K562 (cell line): ENCODE results near the gene VRK3. TPM values are rescaled to one million over a fixed set of nuclear protein-coding genes. Genes with fewer than 3 reads are reported as not detected.

Experiments
- ARID3B ChIP-seq: fragments of 250-450 bp; sonication (Bioruptor Pico); IDR thresholded peaks from 2 replicates; pipeline ENCODE4 v1.4.0; 2020; ENCODE audit warnings: borderline replicate concordance
- CBX3 ChIP-seq, 2 experiments: IDR thresholded peaks; 1 replicate in 1 of 2; 2 replicates in 1 of 2; pipeline ENCODE4 v1.6.1; 2012; ENCODE audit warnings: inconsistent platforms in 2 of 2, low read length in 2 of 2, borderline replicate concordance in 1 of 2, control low read depth in 1 of 2
- CHD2 ChIP-seq: IDR thresholded peaks from 2 replicates; pipeline ENCODE4 v1.6.1; 2011; ENCODE audit warnings: low read depth, low read length
- HINFP ChIP-seq: fragments of 450-650 bp; conservative IDR thresholded peaks from 2 replicates; pipeline ENCODE4 v1.6.1; 2016; ENCODE audit warnings: missing genetic modification characterization, low read depth, mild to moderate bottlenecking, control low read depth, missing compliant biosample characterization
- KLF13 ChIP-seq: fragments of 450-650 bp; IDR thresholded peaks from 2 replicates; pipeline ENCODE4 v1.6.1; 2016; ENCODE audit warnings: missing genetic modification characterization, low read depth, mild to moderate bottlenecking, missing compliant biosample characterization, moderate library complexity, borderline replicate concordance
- NFRKB ChIP-seq: fragments of 450-650 bp; IDR thresholded peaks from 2 replicates; pipeline ENCODE4 v1.6.1; 2016; ENCODE audit warnings: low read depth
- PHB ChIP-seq: fragments of 250-450 bp; sonication (Bioruptor Pico); IDR thresholded peaks from 2 replicates; pipeline ENCODE4 v1.5.0; 2021
- PTBP1 ChIP-seq: fragments of 200-400 bp; formaldehyde crosslinking; IDR thresholded peaks from 2 replicates; pipeline ENCODE4 v1.6.1; 2017; ENCODE audit warnings: low read depth, low read length
- RBM15 ChIP-seq: fragments of 200-400 bp; formaldehyde crosslinking; IDR thresholded peaks from 2 replicates; pipeline ENCODE4 v1.6.1; 2018; ENCODE audit warnings: mild to moderate bottlenecking, low read length, moderate library complexity; ENCODE audit not compliant: insufficient read depth
- RBM17 ChIP-seq: fragments of 200-400 bp; formaldehyde crosslinking; IDR thresholded peaks from 2 replicates; pipeline ENCODE4 v1.6.1; 2017; ENCODE audit warnings: low read depth, mild to moderate bottlenecking, low read length, borderline replicate concordance
- RUNX1 ChIP-seq: sonication (generic); IDR thresholded peaks from 2 replicates; pipeline ENCODE4 v1.6.1; 2016; ENCODE audit warnings: antibody characterized with exemption, low read depth
- SOX6 ChIP-seq: fragments of 450-650 bp; IDR thresholded peaks from 2 replicates; pipeline ENCODE4 v1.6.1; 2014; ENCODE audit warnings: mild to moderate bottlenecking
- SP2 ChIP-seq: IDR thresholded peaks from 2 replicates; pipeline ENCODE4 v1.6.1; 2011; ENCODE audit warnings: mild to moderate bottlenecking, low read depth, low read length, moderate library complexity; ENCODE audit not compliant: poor library complexity, severe bottlenecking; ENCODE audit errors: extremely low read depth
- TAF1 ChIP-seq: IDR thresholded peaks from 2 replicates; pipeline ENCODE4 v1.6.1; 2011; ENCODE audit warnings: mild to moderate bottlenecking, low read length, moderate library complexity; ENCODE audit not compliant: insufficient read depth, control insufficient read depth, severe bottlenecking; ENCODE audit errors: extremely low read depth
- TCF7 ChIP-seq: sonication (generic); IDR thresholded peaks from 2 replicates; pipeline ENCODE4 v1.6.1; 2016; ENCODE audit warnings: antibody characterized with exemption, borderline replicate concordance
- ZBTB17 ChIP-seq: fragments of 450-650 bp; formaldehyde crosslinking; IDR thresholded peaks from 2 replicates; pipeline ENCODE4 v1.4.0; 2020; ENCODE audit warnings: mild to moderate bottlenecking
- ZNF174 ChIP-seq: fragments of 250-450 bp; sonication (Bioruptor Pico); IDR thresholded peaks from 2 replicates; pipeline ENCODE4 v1.4.0; 2020; ENCODE audit warnings: mild to moderate bottlenecking
- ZNF408 ChIP-seq: fragments of 250-450 bp; sonication (Bioruptor Pico); IDR thresholded peaks from 2 replicates; pipeline ENCODE4 v1.4.0; 2020; ENCODE audit warnings: low read depth, mild to moderate bottlenecking, moderate library complexity
- ZNF668 ChIP-seq: fragments of 250-450 bp; sonication (Bioruptor Pico); IDR thresholded peaks from 2 replicates; pipeline ENCODE4 v1.8.0; 2022; ENCODE audit warnings: mild to moderate bottlenecking, inconsistent platforms
- ZNF75A ChIP-seq: fragments of 450-650 bp; formaldehyde crosslinking; IDR thresholded peaks from 2 replicates; pipeline ENCODE4 v1.4.0; 2020; ENCODE audit warnings: mild to moderate bottlenecking
- polyA plus RNA-seq, 8 experiments: library from polyadenylated mRNA; depleted of rRNA in 4 of 8; stranded (reverse) in 5 of 8; unstranded in 3 of 8; fragments of >200 nt; fragmentation: Nextera tagmentation in 2 of 8; fragmentation: Illumina TruSeq in 1 of 8; extraction: Ambion mirVana in 2 of 8; extraction: Trizol in 1 of 8; gene quantifications; 2 replicates each; pipeline versions ENCODE4 v1.2.1 to v1.2.3, GENCODE V29; 2011 to 2014; ENCODE audit warnings: inconsistent platforms in 1 of 8, missing spikeins in 1 of 8
- total RNA-seq, 7 experiments: library from RNA; depleted of rRNA in 6 of 7; stranded (reverse); fragments of >200 nt in 6 of 7; fragmentation: Illumina TruSeq in 2 of 7; extraction: Trizol in 2 of 7; gene quantifications; 2 replicates each; pipeline versions ENCODE4 v1.2.1 to v1.2.3, GENCODE V29; 2011 to 2021; ENCODE audit warnings: low replicate concordance in 1 of 7
- TF ChIP-seq, protein P1 (sequence below): sonication (generic); IDR thresholded peaks from 2 replicates; pipeline ENCODE4 v1.6.1; 2016
- TF ChIP-seq, protein P2 (sequence below): fragments of 450-650 bp; formaldehyde crosslinking; IDR thresholded peaks from 2 replicates; pipeline ENCODE4 v1.4.0; 2020; ENCODE audit warnings: mild to moderate bottlenecking, moderate library complexity
- TF ChIP-seq, protein P3 (sequence below): fragments of 450-650 bp; IDR thresholded peaks from 2 replicates; pipeline ENCODE4 v1.6.1; 2018; ENCODE audit warnings: mild to moderate bottlenecking, low read depth; ENCODE audit not compliant: partially characterized antibody

VRK3 gene
- total and polyA plus RNA-seq, 9 of the 15 experiments (the other 6 are each of a cell fraction or from before 2014, with no cell fraction given): 25.6 to 94.3 (median 42.9) TPM

DNA sequence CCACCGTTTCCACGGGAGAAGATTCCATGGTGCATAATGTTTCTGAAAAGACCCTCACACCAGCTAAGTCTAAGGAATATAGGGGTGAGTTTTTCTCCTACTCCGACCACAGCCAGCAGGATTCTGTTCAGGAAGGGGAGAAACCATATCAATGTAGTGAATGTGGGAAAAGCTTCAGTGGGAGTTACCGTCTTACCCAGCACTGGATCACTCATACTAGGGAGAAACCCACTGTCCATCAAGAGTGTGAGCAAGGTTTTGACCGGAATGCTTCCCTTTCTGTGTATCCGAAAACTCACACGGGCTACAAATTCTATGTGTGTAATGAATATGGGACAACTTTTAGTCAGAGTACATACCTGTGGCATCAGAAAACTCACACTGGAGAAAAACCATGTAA lies 19.8 kb upstream of the VRK3 start (continued):
- TF ChIP-seq, protein P1, sequence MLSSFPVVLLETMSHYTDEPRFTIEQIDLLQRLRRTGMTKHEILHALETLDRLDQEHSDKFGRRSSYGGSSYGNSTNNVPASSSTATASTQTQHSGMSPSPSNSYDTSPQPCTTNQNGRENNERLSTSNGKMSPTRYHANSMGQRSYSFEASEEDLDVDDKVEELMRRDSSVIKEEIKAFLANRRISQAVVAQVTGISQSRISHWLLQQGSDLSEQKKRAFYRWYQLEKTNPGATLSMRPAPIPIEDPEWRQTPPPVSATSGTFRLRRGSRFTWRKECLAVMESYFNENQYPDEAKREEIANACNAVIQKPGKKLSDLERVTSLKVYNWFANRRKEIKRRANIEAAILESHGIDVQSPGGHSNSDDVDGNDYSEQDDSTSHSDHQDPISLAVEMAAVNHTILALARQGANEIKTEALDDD: no peak
- TF ChIP-seq ZBTB17 (CRISPR knock-in tag) (no peak), KLF13 (tag) (no peak), ARID3B (CRISPR knock-in tag) (no peak), SP2 (no peak), CBX3 (IDR thresholded peaks at IDR 0.05; ENCODE audit: borderline replicate concordance in 1 of 2, low read length in 2 of 2) (peak in 1 of 2 experiments; percentile 94; a peak in 2 of 3 replicates), PHB (CRISPR knock-in tag) (no peak), RUNX1 (no peak), CHD2 (no peak), PTBP1 (no peak), ZNF174 (CRISPR knock-in tag) (no peak), ZNF668 (CRISPR knock-in tag) (no peak), TAF1 (no peak), TCF7 (no peak), NFRKB (no peak), ZNF75A (CRISPR knock-in tag) (peak; percentile 98), RBM15 (no peak), HINFP (no peak), RBM17 (no peak), SOX6 (0 out of 2 replicates have a peak, but pooled peaks have one; percentile 15), ZNF408 (CRISPR knock-in tag) (no peak)
- TF ChIP-seq, protein P2, sequence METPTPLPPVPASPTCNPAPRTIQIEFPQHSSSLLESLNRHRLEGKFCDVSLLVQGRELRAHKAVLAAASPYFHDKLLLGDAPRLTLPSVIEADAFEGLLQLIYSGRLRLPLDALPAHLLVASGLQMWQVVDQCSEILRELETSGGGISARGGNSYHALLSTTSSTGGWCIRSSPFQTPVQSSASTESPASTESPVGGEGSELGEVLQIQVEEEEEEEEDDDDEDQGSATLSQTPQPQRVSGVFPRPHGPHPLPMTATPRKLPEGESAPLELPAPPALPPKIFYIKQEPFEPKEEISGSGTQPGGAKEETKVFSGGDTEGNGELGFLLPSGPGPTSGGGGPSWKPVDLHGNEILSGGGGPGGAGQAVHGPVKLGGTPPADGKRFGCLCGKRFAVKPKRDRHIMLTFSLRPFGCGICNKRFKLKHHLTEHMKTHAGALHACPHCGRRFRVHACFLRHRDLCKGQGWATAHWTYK (CRISPR knock-in tag): no peak
- TF ChIP-seq, protein P3, sequence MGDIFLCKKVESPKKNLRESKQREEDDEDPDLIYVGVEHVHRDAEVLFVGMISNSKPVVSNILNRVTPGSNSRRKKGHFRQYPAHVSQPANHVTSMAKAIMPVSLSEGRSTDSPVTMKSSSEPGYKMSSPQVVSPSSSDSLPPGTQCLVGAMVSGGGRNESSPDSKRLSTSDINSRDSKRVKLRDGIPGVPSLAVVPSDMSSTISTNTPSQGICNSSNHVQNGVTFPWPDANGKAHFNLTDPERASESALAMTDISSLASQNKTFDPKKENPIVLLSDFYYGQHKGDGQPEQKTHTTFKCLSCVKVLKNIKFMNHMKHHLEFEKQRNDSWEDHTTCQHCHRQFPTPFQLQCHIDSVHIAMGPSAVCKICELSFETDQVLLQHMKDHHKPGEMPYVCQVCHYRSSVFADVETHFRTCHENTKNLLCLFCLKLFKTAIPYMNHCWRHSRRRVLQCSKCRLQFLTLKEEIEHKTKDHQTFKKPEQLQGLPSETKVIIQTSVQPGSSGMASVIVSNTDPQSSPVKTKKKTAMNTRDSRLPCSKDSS: peak; percentile 76
